DMS53 treated with DMSO at 0.1 percent for 48 hours (cell line): ENCODE results near the gene MUS81.
"Not testable (repeated sequence)": the region's sequence is repeated elsewhere in the genome, so short reads cannot be mapped to it uniquely, and the experiment has no call there.

ENCODE experiments used
- DNase-seq: peaks from one replicate; lab custom pipeline; 2025; ENCODE audit not compliant: unreplicated experiment; lab: John Stamatoyannopoulos, UW

The MUS81 gene

GRCh38 chr11:65860278-65861164, at the start of gene MUS81:
TSS of gene MUS81 (plus strand) at chr11:65860433. CDS start at chr11:65860754, 321 bp downstream.
- DNase-seq, result peak; percentile 86

GRCh38 chr11:65811764-65812475, 48.3 kb upstream of the MUS81 start:
- DNase-seq, result no peak

GRCh38 chr11:65814131-65814985, 45.9 kb upstream of the MUS81 start:
- DNase-seq, result no peak

- no peak for DNase-seq
Measured at GRCh38 chr11:65814986-65815565, 45.2 kb upstream of the MUS81 start.

- DNase-seq, result no peak
Measured at GRCh38 chr11:65816696-65817095, 43.5 kb upstream of the MUS81 start.

GRCh38 chr11:65817312-65817834, 42.9 kb upstream of the MUS81 start:
- no peak for DNase-seq

GRCh38 chr11:65817835-65818680, 42.2 kb upstream of the MUS81 start:
- peak; percentile 73 for DNase-seq

- no peak for DNase-seq
Measured at GRCh38 chr11:65821107-65821506, 39.1 kb upstream of the MUS81 start.

GRCh38 chr11:65822776-65823528, 37.3 kb upstream of the MUS81 start:
- DNase-seq, result no peak

GRCh38 chr11:65826984-65827735, 33.1 kb upstream of the MUS81 start:
- no peak for DNase-seq

- DNase-seq, result no peak
Measured at GRCh38 chr11:65829459-65829858, 30.8 kb upstream of the MUS81 start.

GRCh38 chr11:65832231-65832630, 28.0 kb upstream of the MUS81 start:
- DNase-seq, result not testable (repeated sequence)

- peak; percentile 37 for DNase-seq
Measured at GRCh38 chr11:65833297-65834030, 26.8 kb upstream of the MUS81 start, which contains the start of gene SNX32. TSS of gene SNX32 (plus strand) at chr11:65833963. CDS start at chr11:65834066, 103 bp downstream.

- no peak for DNase-seq
Measured at GRCh38 chr11:65834202-65834601, 26.0 kb upstream of the MUS81 start.

- DNase-seq, result no peak
Measured at GRCh38 chr11:65842144-65842543, 18.1 kb upstream of the MUS81 start.

- DNase-seq, result no peak
Measured at GRCh38 chr11:65843811-65844210, 16.4 kb upstream of the MUS81 start.

GRCh38 chr11:65844231-65844872, 15.9 kb upstream of the MUS81 start:
- no peak for DNase-seq
